ENCODE measurements around the gene SERPINF2.
"Not testable (repeated sequence)": the region's sequence is repeated elsewhere in the genome, so short reads cannot be mapped to it uniquely, and the experiment has no call there.

The SERPINF2 gene

GRCh38 chr17:1716076-1716911, 26.4 kb upstream of the SERPINF2 start:
- DNase-seq (ENCODE audit: low spot score): peak; percentile 100

GRCh38 chr17:1716912-1717695, 25.6 kb upstream of the SERPINF2 start:
- DNase-seq (ENCODE audit: low spot score): peak; percentile 99

- no peak for DNase-seq (ENCODE audit: low spot score)
Observed at GRCh38 chr17:1718362-1719165, 24.1 kb upstream of the SERPINF2 start.

GRCh38 chr17:1720856-1721386, 21.8 kb upstream of the SERPINF2 start:
- peak; percentile 51 for DNase-seq (ENCODE audit: low spot score)

GRCh38 chr17:1722022-1722421, 20.6 kb upstream of the SERPINF2 start:
- not testable (repeated sequence) for DNase-seq (ENCODE audit: low spot score)

GRCh38 chr17:1724351-1724868, 18.3 kb upstream of the SERPINF2 start, which contains the start of gene WDR81:
TSS of gene WDR81 (plus strand) at chr17:1724704. CDS start at chr17:1724960, 256 bp downstream.
- DNase-seq (ENCODE audit: low spot score): peak; percentile 79

GRCh38 chr17:1724869-1725641, 17.6 kb upstream of the SERPINF2 start:
- no peak for DNase-seq (ENCODE audit: low spot score)

GRCh38 chr17:1725642-1726511, 16.8 kb upstream of the SERPINF2 start:
- no peak for DNase-seq (ENCODE audit: low spot score)

- no peak for DNase-seq (ENCODE audit: low spot score)
Observed at GRCh38 chr17:1726626-1727257, 15.9 kb upstream of the SERPINF2 start.

GRCh38 chr17:1727258-1727789, 15.3 kb upstream of the SERPINF2 start:
- no peak for DNase-seq (ENCODE audit: low spot score)

- no peak for DNase-seq (ENCODE audit: low spot score)
Observed at GRCh38 chr17:1727876-1728630, 14.6 kb upstream of the SERPINF2 start.

- DNase-seq (ENCODE audit: low spot score): no peak
Observed at GRCh38 chr17:1729966-1730325, 12.7 kb upstream of the SERPINF2 start.

GRCh38 chr17:1730326-1731193, 12.1 kb upstream of the SERPINF2 start:
- peak; percentile 42 for DNase-seq (ENCODE audit: low spot score)

GRCh38 chr17:1731194-1731506, 11.5 kb upstream of the SERPINF2 start:
- DNase-seq (ENCODE audit: low spot score): no peak

GRCh38 chr17:1732241-1732832, 10.3 kb upstream of the SERPINF2 start:
- DNase-seq (ENCODE audit: low spot score): no peak

- DNase-seq (ENCODE audit: low spot score): no peak
Observed at GRCh38 chr17:1732833-1733321, 9.8 kb upstream of the SERPINF2 start.

GRCh38 chr17:1733759-1734158, 8.9 kb upstream of the SERPINF2 start:
- no peak for DNase-seq (ENCODE audit: low spot score)

Measured in SW480 (cell line).